Measurements from ENCODE around the gene GPBP1L1. TPM values are rescaled to one million over a fixed set of nuclear protein-coding genes. Genes with fewer than 3 reads are reported as not detected.

The GPBP1L1 gene
- total RNA-seq, 2 donors from 2014 or later = 124 to 152 TPM

DNA sequence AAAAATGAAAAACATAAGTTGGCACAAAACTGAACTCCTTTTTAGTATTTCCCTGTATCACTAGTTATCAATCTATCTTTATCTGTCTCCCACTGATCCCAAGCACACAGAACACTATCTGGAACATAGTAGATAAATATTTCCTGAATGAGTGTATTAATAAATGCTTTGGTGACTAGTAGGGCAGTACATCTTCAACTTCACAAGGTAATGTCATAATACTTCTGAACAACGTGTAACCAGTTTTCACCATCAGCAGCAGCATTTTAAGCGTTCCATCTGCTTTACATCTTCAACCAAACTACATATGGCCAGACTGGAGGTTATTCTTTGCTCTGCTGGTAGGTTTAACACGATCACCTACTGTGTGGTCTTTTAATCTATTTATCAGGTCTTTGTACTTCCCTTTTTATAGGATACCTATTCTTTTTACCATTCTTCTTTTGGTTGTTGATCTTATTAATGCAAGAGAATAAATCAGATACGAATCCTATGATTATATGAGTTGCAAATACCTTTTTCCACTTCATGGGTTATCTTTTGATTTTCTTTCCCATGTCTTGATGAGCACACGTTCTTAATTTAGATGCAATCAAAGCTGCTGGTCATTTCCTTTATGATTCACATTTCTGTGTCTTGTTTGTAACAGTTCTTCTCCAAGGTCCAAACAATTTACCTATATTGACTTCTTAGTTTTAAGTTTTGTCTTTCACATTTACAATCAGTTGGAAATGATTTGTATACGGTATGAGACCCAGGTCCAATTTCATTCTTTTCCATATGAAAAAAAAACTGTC is 16.3 kb downstream of the GPBP1L1 start:
- Mint-ChIP-seq H3K4me1 (peaks cover 49% of the 10 kb centered on the region), H3K4me3 (no peak overlapping the region), H3K27ac (peak overlapping the region; percentile 14), H3K27me3 (no peaks in the 10 kb centered on the region), H3K36me3 (ENCODE audit: low read depth) (peaks cover 2% of the 10 kb centered on the region)
- ATAC-seq (no peak), DNase-seq (no peak)
- H3K9me3 ChIP-seq (ENCODE audit: control insufficient read depth, low read length, poor library complexity, severe bottlenecking) = no peaks in the 10 kb centered on the region

DNA sequence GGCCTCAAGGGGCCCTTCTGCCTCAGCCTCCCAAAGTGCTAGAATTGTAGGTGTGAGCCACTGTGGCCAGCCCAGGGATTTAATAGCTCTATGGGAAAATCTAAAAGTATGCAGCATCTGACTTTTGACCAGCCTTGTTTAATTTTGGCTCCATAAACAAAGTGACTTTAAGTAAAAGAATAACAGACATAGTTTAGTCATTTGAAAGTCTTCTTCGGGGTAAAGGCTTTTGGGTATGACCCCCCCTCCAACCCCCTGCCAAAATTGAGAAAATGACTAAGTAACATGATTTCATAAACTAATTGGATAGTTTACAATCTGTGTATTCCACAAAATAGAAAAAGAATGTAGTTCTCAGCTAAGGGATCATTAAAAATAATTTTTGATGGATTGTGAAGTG is 17.0 kb downstream of the GPBP1L1 start:
- no peak overlapping the region for H3K4me3 Mint-ChIP-seq
- DNase-seq (no peak), ATAC-seq (no peak)
- H3K36me3 Mint-ChIP-seq (ENCODE audit: low read depth) = no peaks in the 10 kb centered on the region
- no peaks in the 10 kb centered on the region for H3K9me3 ChIP-seq (ENCODE audit: control insufficient read depth, low read length, poor library complexity, severe bottlenecking)
- peaks cover 44% of the 10 kb centered on the region for H3K4me1 Mint-ChIP-seq
- H3K27ac Mint-ChIP-seq = peak overlapping the region; percentile 4
- no peaks in the 10 kb centered on the region for H3K27me3 Mint-ChIP-seq

DNA sequence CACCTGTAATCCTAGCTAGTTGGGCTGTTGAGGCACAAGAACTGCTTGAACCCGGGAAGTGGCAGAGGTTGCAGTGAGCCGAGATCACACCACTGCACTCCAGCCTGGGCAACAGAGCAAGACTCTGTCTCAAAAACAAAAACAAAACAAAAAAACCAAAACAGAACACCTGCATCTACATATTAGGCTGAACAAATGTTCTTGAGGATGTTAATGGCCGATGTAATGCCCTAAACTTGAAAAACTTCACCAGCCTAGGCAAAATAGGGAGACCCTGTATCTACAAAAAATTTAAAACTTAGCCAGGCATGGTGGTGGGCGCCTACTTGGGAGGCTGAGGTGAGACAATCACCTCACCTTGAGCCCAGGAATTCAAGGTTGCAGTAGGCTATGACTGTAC is 17.8 kb downstream of the GPBP1L1 start:
- DNase-seq = no peak
- Mint-ChIP-seq H3K4me1 (peaks cover 40% of the 10 kb centered on the region), H3K36me3 (ENCODE audit: low read depth) (no peaks in the 10 kb centered on the region), H3K27ac (no peak overlapping the region), H3K4me3 (no peak overlapping the region), H3K27me3 (no peaks in the 10 kb centered on the region)
- H3K9me3 ChIP-seq (ENCODE audit: control insufficient read depth, low read length, poor library complexity, severe bottlenecking) = no peaks in the 10 kb centered on the region
- no peak for ATAC-seq

DNA sequence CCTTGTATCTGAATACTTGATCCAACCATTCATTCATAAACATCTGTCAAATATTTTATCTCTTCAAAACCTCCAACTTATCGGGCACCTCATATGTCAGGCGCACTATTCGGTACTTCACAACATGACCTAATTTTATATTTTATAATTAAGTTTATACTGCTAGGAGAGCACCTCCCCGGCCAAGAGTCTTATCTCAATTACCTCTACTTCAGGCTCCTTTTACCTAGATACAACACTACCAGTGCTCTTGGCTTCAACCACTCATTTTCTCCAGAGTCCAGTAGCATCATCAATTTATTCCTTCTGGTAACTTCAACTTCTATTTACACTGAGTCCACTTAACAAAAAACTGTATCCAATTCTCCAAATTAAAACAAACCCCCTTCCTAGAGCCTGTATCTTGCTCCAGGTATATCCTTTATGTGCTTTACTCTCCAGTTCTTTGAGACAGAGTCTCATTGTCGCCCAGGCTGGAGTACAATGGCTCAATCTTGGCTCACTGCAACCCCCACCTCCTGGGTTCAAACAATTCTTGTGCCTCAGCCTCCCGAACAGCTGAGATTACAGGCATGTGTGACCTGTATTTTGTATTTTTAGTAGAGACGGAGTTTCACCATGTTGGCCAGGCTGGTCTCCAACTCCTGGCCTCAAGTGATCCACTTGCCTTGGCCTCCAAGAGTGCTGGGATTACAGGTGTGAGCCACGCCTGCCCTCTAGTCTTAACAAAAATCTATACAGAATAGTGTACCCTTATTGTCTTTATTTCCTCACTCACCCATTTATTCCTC is 18.8 kb downstream of the GPBP1L1 start:
- no peak for ATAC-seq
- Mint-ChIP-seq H3K36me3 (ENCODE audit: low read depth) (no peaks in the 10 kb centered on the region), H3K4me1 (peaks cover 37% of the 10 kb centered on the region), H3K4me3 (no peak overlapping the region), H3K27me3 (no peaks in the 10 kb centered on the region), H3K27ac (peak overlapping the region; percentile 74)
- DNase-seq = no peak
- H3K9me3 ChIP-seq (ENCODE audit: control insufficient read depth, low read length, poor library complexity, severe bottlenecking) = no peaks in the 10 kb centered on the region

DNA sequence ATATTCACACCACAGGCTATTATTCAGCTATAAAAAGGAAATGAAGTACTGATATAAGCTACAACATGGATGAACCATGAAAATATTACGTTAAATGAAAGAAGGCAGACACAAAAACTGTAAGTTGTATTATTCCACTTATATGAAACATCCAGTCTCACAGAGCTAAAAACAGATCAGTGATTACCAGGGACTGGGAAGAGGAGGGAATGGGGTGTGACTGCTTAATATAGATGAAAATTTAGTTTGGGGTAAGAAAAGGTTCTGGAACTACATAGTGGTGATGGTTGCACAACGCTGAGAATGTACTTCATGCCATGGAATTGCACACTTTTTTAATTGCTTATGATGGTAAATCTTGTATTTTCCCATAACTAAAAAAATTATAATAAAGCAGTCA is 19.5 kb downstream of the GPBP1L1 start:
- Mint-ChIP-seq H3K4me3 (no peak overlapping the region), H3K27me3 (no peaks in the 10 kb centered on the region), H3K4me1 (peaks cover 35% of the 10 kb centered on the region), H3K27ac (peak overlapping the region; percentile 74), H3K36me3 (ENCODE audit: low read depth) (no peaks in the 10 kb centered on the region)
- H3K9me3 ChIP-seq (ENCODE audit: control insufficient read depth, low read length, poor library complexity, severe bottlenecking) = no peaks in the 10 kb centered on the region
- no peak for DNase-seq
- ATAC-seq = no peak

DNA sequence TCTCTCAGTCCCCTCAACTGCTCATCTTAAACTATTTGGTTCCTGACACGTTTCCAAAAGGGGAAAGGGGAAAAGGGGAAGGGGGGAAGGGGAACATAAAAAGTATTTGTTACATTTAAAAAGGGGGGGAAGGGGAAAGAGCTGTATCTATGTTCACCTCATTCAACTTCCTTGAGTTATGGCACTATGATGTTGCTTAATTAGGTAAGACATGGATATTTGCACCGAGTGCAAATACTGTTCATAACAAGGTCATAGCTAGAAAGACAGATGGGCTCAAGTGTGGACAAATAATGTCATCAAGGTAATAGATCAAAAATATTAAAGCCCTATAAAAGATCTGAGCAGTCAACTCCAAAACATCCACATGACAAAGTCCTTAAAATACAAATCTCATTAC is 26.0 kb downstream of the GPBP1L1 start:
- no peak for ATAC-seq
- H3K9me3 ChIP-seq (ENCODE audit: control insufficient read depth, low read length, poor library complexity, severe bottlenecking) = no peaks in the 10 kb centered on the region
- peaks cover 2% of the 10 kb centered on the region for H3K36me3 Mint-ChIP-seq (ENCODE audit: low read depth)
- DNase-seq = no peak
- H3K27ac Mint-ChIP-seq = no peak overlapping the region
- H3K4me3 Mint-ChIP-seq = no peak overlapping the region
- H3K27me3 Mint-ChIP-seq = no peaks in the 10 kb centered on the region
- H3K4me1 Mint-ChIP-seq = peaks cover 12% of the 10 kb centered on the region

DNA sequence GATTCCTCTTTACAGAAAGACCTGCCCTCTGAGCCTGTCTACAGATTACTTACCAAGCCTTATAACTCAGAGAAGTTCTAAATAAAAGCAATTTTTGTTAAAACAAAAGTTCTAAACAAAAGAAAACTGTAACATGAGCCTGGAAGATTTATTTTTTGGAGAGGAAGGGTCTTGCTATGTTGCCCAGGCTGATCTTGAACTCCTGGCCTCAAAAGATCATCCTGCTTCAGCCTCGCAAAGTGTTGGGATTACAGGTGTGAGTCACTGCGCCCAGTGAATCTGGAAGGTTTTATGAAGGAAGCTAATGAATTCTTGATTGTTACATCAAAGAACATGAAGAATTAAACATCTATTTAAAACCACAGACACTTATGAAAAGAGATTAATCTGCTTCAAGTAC is 27.1 kb downstream of the GPBP1L1 start:
- no peak for DNase-seq
- Mint-ChIP-seq H3K27ac (peak overlapping the region; percentile 70), H3K36me3 (ENCODE audit: low read depth) (peaks cover 2% of the 10 kb centered on the region), H3K4me3 (no peak overlapping the region), H3K27me3 (no peaks in the 10 kb centered on the region), H3K4me1 (peaks cover 14% of the 10 kb centered on the region)
- ATAC-seq = no peak
- H3K9me3 ChIP-seq (ENCODE audit: control insufficient read depth, low read length, poor library complexity, severe bottlenecking) = no peaks in the 10 kb centered on the region

DNA sequence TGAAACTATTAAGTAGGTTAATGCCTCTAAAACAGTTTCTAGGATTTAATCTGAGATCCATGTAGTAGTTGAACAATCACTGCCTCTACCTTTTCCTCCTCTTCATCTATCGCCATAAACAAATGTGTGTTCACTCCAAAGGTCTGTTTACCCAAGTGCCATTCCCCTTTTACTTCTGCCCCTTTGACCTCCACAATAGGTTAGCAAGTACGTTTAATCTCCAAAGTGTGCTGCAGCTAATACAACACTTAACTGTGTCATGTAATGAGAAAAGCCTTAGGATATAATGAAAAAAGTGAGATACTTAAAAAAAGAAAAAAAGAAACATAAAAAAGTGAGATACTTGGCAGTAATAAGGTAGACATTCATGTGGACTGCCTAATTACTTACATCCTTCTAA is 28.2 kb downstream of the GPBP1L1 start:
- Mint-ChIP-seq H3K27ac (peak overlapping the region; percentile 70), H3K4me1 (peaks cover 10% of the 10 kb centered on the region), H3K4me3 (no peak overlapping the region), H3K36me3 (ENCODE audit: low read depth) (peaks cover 2% of the 10 kb centered on the region), H3K27me3 (no peaks in the 10 kb centered on the region)
- H3K9me3 ChIP-seq (ENCODE audit: control insufficient read depth, low read length, poor library complexity, severe bottlenecking) = no peaks in the 10 kb centered on the region
- DNase-seq (no peak), ATAC-seq (no peak)

DNA sequence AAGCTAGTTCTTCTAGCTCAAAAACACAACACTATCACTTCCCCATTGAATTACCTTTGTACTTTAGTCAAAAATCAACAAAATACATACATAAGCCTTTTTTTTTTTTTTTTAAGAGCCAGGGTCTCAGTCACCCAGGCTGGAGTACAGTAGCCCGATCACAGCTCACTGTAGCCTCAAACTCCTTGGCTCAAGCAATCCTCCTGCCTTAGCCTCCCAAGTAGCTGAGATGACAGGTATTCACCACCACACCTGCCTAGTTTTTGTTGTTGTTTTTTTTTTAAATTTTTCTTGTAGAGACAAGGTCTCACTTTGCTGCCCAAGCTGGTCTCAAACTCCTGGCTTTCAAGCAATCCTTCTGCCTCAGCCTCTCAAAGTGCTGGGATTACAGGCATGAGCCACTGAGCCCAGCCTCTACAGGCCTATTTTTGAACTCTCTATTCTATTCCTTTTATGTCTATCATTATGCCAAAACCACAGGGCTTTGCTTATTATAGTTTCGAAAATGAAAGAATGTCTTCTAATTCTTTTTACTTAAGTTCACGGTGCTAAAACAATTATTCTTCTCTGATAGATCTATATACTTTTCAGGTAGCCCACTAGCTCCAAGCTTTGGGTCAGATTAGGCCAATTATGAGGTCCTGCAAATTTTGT is 29.6 kb downstream of the GPBP1L1 start:
- DNase-seq (no peak), ATAC-seq (no peak)
- no peak overlapping the region for H3K4me3 Mint-ChIP-seq
- no peaks in the 10 kb centered on the region for H3K9me3 ChIP-seq (ENCODE audit: control insufficient read depth, low read length, poor library complexity, severe bottlenecking)
- H3K36me3 Mint-ChIP-seq (ENCODE audit: low read depth) = peaks cover 2% of the 10 kb centered on the region
- H3K4me1 Mint-ChIP-seq = peaks cover 8% of the 10 kb centered on the region
- H3K27ac Mint-ChIP-seq = peak overlapping the region; percentile 24
- no peaks in the 10 kb centered on the region for H3K27me3 Mint-ChIP-seq

DNA sequence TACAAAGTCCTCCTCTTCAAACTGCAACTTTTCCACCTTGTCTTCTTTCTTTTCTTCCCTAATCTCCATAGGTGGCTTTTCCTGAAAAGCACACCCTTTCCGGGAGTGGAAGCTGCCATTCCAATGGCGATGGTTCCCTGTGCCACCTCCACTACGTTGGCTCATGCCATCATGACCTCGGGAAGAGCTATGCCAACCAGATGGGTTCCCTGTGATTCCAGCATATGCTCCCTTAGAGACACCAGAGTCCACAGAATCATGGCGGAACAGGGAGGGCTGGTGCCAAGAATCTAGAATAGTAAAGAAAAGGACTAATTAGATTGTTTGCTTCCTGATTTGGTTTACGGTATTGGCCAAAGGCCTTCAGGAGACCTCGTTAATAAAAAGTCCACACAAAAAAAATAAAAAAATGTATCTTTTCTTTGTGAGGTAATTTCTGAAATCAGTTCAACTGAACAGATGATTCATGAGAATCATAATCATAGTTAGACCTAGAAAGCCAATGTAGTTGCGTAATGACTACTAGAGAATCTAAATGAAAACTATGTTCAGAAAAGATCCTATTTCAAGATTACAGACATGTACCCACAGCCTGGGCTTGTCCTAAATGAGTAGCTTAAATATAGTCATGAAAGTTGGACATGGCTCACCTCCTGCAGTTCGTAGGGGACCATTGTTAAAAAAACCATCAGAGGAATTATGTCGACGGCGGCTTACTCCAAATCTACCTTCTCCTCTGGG is 31.6 kb downstream of the GPBP1L1 start:
- DNase-seq (no peak), ATAC-seq (no peak)
- no peaks in the 10 kb centered on the region for H3K27me3 Mint-ChIP-seq
- no peak overlapping the region for H3K4me3 Mint-ChIP-seq
- H3K4me1 Mint-ChIP-seq = peaks cover 15% of the 10 kb centered on the region
- H3K27ac Mint-ChIP-seq = no peak overlapping the region
- no peaks in the 10 kb centered on the region for H3K9me3 ChIP-seq (ENCODE audit: control insufficient read depth, low read length, poor library complexity, severe bottlenecking)
- peaks cover 7% of the 10 kb centered on the region for H3K36me3 Mint-ChIP-seq (ENCODE audit: low read depth)

DNA sequence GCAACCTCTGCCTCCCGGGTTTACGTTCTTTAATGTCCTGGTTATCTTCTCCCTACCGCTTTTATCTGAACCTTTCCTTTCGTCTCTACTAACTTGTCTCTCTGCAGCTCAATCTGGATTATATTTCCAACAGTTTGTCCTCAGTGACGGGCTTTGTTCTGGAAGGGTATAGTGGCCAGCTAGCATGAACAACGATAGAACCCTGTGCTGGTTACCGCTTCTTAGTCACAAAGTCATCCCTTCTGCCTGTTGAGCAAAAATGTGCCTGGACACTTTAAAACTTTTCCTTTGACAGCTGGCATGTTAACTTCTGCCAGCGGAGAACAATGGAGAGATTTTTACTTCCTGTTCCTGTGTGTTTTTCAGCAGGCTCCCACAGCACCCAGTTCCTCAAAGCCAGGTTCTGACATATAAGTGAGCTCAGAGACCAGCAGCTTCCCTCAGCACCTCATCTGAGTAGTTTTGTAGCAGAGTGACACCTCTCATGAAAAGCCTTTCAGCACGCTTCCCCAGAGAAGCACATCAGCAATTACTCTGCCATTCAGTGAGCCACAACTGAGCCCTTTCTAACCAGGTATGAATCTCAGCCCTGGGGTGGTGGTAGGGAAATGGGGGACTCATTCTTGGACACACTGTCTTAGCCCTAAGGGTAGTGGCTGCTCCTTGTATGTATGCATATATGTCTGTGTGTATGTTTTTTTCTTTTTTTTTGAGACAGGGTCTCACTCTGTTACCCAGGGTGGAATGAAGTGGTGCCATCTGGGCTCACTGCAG is 38.9 kb downstream of the GPBP1L1 start:
- peaks cover 20% of the 10 kb centered on the region for H3K4me1 Mint-ChIP-seq
- no peak overlapping the region for H3K4me3 Mint-ChIP-seq
- peaks cover 5% of the 10 kb centered on the region for H3K36me3 Mint-ChIP-seq (ENCODE audit: low read depth)
- H3K9me3 ChIP-seq (ENCODE audit: control insufficient read depth, low read length, poor library complexity, severe bottlenecking) = no peaks in the 10 kb centered on the region
- peak overlapping the region; percentile 37 for H3K27ac Mint-ChIP-seq
- ATAC-seq (no peak), DNase-seq (no peak)
- H3K27me3 Mint-ChIP-seq = no peaks in the 10 kb centered on the region

DNA sequence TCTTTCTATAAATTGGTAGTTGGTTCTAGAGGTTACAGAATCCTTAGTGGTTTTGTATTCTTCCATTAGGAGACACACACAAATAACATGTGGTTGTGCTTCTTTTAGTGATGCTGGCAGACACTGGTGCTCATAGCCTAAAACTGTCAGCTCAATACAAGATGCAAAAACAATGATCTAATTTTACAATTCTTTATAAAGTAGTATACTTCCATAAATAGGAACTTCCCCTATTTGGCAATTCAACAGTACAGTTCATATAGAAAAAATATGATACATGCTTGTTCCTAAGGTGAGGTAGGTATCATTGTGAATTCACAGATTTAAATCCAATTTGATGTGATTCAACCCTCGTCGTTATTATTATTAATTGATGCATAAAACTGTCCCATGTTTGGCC is 41.7 kb downstream of the GPBP1L1 start:
- H3K27ac Mint-ChIP-seq = no peak overlapping the region
- no peak for DNase-seq
- no peak overlapping the region for H3K4me3 Mint-ChIP-seq
- no peaks in the 10 kb centered on the region for H3K27me3 Mint-ChIP-seq
- no peak for ATAC-seq
- no peaks in the 10 kb centered on the region for H3K9me3 ChIP-seq (ENCODE audit: control insufficient read depth, low read length, poor library complexity, severe bottlenecking)
- H3K4me1 Mint-ChIP-seq = peaks cover 10% of the 10 kb centered on the region
- peaks cover 2% of the 10 kb centered on the region for H3K36me3 Mint-ChIP-seq (ENCODE audit: low read depth)

Measured in T-helper 17 cell (primary cell).